ENCODE measurements around the gene STEAP4.
"Not testable (repeated sequence)": the region's sequence is repeated elsewhere in the genome, so short reads cannot be mapped to it uniquely, and the experiment has no call there.

Gene STEAP4

DNA sequence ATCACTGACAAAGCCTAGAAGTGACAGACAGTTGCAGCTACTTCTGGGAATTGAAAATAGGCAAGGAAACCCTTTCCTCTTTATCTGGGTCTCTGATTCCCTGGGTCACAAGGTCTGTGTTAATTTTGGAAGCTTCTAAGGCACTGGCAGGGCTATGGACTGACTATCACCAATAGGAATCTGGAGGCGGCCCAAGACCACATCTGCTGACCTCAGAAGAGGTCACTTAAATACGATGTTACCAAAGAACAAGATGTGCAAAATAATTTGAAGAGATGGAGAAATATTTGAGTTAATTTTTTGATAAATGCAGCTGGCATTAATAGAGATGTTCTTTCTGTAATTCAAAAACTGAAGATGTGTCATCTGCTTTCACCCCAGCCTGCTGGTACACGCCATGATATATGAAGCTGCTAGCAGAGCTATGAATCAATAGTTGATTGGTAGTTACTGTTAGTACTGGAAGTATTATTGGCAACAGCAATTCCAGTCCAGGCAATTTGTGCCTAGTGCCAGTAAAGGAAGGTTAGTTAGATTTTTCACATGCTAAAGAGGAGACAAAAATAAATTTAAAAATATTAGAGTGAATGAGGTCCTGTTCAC, 5.5 kb upstream of the STEAP4 start:
- DNase-seq (ENCODE audit: low spot score) = peak; percentile 23

DNA sequence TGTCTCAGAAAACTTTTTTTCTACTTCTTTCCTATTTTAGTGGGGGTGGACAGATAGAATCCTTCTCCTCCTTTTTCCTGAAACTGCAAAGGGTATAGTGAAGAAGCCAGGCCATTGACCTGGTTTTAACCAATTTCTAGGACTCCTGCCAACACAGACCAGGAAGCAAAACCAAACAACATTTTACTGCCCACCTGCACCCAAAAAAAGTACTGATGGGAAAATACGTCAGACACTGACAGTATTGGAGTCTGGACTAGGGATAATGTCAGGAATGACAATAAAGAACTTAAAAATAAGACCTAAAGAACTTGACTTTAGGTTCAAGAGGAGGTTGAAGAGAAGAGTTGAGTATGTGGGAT, 5.0 kb upstream of the STEAP4 start:
- no peak for DNase-seq (ENCODE audit: low spot score)

DNA sequence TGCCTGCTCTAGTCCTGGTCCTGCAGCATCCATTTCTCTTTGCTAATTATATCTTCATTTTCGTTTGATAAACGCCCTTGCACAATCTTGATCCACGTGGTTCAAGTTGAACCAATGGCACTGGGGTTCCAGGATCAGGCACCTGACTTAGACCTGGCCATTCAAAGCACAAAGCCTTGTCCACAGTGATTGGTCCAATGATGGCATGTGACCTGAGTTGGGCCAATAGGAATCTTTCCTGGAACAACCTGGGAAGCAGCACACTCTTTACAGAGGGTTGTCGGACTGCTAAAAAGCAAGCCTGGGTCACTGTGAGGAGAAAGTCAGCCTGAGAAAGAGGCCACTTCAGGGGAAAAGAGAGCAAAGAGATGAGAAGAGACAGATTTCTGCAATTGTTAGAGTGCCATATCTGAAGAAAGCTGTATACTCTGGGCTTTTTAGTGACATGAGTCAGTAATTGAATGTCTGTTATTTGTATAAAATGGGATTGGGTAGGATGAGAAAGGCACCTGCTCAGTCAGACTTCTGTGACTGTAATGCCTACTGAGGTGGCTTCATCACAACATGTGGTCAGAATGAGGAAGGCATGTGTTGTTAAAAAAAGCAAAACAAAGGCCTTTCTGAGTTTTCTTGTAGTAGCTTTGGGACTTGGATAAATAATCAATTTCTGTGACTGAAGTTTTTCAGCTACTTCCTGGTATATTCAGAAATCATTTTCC, 4.4 kb upstream of the STEAP4 start:
- DNase-seq (ENCODE audit: low spot score) = no peak

DNA sequence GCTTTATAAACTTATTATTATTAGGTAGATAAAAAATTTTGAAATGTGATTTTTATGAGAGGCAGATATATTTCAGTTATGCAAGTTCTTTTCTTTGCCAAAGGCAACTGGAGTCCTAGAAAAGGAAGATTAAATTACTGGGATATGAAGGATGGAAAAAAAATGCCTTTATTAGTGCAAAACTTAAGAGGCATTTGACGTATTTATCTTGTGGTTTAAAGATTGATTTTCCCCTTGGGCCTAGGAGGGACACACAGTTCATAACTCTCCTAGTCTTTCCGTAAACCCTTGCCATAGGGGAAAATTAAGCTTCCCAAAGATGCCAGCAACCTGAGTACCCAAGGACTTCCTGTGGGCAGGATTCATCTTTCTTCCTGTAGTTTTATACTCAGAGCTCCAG, 3.1 kb upstream of the STEAP4 start:
- DNase-seq (ENCODE audit: low spot score) = no peak

DNA sequence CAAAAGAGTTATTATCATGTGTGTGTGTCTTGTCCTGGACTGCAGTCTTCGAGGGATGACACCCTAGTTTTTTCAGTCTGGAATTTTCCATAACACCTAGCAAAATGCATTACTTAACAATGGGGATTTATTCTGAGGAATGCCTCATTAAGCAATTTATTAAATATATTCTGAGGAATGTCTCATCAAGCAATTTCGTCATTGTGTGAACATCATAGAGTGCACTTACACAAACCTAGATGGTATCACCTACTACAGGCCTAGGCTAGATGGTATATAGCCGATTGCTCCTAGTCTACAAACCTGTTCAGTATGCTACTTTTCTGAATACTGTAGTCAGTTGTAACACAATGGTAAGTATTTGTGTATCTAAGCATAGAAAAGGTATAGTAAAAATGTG, 1.1 kb upstream of the STEAP4 start:
- no peak for DNase-seq (ENCODE audit: low spot score)

DNA sequence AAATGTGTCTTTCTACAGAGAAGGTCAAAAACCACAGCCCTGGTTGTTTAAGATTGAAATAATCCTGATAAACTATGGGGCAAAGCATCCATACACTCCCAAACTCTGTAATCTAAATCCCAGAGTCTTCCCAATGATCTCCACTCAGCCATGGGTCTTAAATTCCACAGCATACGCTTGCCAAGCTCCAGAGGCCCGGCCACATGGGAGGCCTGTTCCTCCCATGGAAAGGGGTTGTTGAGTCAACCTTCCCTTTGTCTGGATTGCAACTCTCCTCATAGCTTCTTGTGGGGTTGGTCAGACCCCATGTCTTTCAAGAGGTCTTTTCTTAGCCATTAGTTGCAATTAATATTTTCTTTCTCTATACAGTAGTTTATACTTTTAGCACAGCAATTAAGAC, 718 bp upstream of the STEAP4 start:
- no peak for DNase-seq (ENCODE audit: low spot score)

DNA sequence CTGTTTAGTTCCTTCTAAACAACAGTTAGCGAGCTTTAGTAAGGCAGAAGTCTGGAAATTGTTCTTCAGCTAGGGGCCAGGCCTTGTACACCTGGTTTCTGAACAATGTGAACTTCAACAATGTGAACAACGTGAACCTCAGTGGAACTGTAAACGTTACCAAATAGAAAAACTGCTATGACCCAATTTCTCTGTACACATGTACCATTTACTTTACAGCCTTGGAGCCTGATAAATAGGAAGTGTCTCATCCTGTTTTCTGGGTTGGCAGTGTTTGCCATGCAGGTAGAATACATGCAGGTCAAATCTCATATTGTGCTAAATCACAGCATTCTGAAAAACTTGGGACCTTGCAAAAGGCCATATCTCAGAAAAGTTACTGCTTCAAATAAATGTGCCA, 1.6 kb downstream of the STEAP4 start:
- no peak for DNase-seq (ENCODE audit: low spot score)

DNA sequence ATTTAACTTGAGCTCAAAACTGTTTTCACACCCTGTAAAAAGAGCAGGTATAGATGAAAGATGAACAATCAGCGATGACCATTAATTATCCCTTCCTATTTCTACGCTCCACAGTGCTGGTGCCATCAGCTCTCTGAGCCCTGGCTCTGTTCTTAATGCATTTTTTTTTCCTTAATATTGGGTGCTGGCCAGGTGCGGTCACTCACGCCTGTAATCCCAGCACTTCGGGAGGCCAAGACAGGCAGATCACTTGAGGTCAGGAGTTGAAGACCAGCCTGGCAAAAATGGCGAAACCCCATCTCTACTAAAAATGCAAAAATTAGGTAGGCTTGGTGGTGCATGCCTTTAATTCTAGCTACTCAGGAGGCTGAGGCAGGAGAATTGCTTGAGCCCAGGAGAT, 4.2 kb downstream of the STEAP4 start:
- DNase-seq (ENCODE audit: low spot score) = no peak

DNA sequence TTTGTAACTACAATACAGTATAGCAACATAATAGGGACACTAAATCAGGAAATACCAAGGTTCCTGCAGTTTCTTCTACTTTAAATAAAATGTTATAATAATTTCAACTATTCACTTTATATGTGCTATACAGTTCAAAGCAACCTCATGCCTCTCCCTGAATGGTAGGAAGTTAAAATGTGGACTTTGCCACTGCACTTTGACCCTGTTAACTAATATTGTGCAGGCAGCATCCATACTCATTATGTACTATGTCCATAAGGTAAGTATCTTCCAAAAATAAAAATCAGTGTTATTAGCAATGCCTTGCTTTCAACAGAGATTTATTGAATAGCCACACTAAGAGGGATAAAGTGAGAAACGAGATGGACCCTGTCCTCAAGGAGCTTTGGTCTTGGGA, 4.8 kb downstream of the STEAP4 start:
- no peak for DNase-seq (ENCODE audit: low spot score)

DNA sequence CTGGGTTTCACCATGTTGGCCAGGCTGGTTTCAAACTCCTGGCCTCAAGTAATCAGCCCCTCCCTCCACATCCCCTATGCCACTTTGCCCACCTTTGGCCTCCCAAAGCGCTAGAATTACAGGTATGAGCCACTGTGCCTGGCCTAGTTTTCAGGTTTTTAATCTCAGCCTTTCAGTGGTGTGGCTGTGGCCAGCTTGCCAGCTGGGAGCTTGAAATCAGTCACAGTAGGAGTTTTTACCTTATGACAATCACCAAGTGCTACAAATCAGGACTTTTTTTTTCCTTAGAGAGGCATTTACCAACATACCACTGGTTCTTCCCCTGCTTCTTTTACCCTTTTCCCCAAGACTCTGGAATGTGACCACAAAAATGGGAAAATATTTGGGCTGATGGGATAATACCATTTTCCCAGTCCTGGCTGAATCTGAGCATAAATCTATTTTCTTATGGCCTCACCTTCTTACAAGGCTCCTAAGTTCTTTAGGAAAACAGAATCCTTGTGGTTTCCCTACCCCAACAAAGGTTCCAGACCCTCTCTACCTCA, 6.2 kb downstream of the STEAP4 start:
- no peak for DNase-seq (ENCODE audit: low spot score)

DNA sequence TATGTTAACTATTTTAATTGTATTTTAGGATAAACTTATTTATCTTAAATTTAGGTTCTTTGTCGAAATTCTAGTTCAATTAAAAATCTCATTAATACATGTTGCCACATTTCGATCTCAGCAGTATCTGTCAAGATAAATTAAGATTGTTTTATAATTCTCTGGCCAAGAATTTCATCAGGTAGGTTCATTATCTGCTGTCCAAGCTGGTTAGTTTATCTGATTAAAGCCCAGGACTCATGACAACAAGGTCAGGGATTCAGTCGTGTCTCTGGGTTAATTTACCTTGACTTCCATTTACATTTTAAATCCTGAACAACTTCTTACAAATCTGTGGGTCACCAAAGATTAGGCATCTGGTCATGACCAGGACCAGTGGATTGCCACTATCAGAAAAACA, 7.6 kb downstream of the STEAP4 start:
- no peak for DNase-seq (ENCODE audit: low spot score)

DNA sequence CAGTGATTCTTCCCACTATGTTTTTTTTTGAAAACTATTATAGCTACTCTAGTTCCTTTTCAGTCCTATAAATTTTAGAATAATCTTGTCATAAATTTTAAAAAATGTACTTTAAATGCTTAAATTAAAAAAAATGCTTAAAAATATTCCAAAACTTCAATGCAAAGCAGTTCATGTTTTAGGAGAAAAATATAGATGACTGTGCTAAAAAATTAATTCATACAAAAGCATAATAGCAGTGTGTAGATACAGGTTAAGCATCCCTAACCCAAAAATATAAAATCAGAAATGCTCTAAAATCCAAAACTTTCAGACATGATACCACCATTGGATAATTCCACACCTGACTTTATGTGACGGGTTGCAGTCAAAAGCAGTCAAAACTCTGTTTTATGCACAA, 12.8 kb downstream of the STEAP4 start:
- DNase-seq (ENCODE audit: low spot score) = no peak

DNA sequence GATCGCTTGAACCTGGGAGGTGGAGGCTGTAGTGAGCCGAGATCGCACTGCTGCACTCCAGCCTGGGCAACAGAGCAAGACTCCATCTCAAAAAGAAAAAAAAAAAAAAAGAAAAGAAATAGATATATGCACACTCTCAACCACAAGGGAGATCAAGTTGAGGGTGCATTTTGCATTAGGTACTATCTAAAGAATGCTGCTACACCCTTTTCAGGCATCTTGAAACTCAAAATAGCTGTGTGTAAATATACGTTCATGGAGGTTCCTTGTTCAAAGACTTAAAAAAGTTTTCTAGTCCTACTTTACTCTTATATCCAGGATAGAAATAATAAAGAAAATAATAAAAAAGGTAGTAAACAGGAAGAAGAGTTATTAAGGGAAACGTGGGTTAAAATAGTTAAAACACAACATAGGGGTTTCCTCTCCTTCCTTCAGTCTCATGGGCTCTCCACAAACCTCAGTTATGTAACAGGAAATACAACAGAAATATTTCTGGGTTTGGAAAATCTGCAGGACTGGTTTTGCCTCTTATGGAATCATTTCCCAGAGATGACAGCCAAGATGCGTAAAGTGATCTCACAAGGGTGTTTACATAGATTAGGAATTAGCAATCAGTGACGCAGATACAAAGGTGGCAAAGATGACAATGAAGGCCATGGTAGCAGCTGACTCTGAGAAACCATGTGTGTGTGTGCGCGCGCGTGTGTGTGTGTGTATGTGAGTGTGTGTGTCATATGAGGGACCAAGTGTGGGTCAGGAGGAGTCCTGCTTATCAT, 15.1 kb downstream of the STEAP4 start:
- DNase-seq (ENCODE audit: low spot score) = no peak

DNA sequence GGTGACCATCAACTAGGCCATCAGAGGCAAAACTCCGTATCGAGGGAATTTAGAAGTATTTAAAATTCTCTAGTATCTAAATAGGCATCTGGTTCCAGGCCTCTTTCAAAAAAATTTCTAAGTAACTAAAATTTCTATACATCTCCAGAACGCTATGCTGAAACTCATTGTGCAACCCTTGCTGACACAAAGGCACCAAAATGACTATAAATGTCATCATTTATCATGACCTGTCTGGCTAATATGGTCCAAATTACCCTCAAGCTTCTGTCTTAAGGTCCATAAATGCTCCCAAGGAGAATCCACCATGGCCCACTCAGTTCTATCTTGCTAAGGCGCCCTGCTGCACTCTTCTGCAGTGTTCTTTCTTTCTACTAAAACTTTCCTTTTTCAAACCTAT, 16.2 kb downstream of the STEAP4 start:
- DNase-seq (ENCODE audit: low spot score) = no peak

DNA sequence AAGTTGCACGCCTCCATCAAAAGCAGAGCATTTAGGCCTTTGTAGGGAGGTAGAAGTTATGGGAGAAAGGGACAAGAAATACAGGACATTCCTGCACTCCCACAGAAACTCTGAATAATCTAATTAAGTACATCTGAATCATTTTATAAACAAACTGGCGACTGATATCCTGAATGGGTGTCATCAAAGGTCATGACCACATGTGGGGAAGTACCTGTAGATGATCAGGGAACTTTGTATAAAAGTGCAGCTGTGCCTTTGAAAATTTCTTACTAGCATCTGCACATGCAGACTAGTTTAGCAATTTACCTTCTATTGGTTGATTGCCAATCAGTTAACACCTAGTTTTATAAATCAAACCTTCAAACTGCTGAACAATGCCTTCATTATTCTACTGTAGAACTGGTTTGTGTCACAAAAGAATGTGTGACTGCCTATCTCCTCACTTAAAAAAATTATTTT, 17.1 kb downstream of the STEAP4 start:
- DNase-seq (ENCODE audit: low spot score) = no peak

DNA sequence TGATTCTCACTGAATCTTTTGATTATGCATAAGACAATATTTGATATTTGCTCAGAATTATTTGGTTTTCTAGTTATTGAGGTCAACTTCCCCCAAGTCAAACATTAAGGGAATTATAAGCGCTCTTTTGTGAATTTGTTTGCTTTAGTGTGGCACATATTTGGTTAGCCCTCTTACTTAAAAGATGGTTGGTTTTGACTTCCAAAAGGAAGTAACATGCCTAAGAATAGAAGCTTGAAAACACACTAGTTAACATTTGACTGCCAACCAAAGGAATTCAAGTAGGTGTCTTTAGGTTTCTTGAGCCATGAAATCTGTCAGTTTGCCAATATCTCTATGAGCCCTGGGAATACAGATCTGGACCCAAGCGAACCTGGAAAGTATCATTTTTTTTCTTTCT, 24.9 kb downstream of the STEAP4 start:
- DNase-seq (ENCODE audit: low spot score) = no peak

DNA sequence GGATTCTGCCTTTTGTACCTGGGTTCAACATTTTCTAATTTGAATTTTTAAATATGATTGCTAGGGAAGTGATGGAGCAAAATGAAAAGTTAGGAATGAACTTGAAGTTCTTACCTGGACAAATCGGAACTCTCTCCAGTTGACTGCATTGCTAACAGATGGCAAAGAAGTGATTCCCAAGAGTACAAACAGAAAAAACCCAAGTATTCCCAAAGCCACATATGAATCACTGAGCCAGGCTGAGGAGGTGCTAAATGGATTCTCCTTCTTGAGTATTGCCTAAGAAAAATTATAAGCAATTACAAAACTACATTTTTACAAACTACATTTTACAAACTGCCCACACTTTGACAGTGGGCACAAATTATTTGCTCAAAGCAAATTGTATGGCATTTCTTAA, 25.9 kb downstream of the STEAP4 start:
- no peak for DNase-seq (ENCODE audit: low spot score)

DNA sequence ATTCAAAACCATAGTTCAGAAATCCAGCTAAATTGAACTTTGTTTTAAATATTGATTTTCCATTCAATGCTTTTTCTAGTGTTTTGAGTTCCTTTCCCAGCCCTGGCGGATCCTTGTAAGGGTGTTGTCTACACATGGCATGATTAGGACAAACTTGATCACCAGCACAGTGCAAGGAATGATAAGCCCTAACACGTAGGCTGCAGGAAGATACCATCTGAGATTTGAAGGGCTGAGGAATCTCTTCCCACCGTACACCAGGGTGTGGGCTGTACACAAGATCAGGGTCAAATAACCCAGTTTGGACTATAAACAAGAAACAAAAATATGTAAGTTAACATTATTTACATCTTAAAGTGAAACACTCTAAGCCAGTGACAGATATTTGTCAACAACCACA, 27.4 kb downstream of the STEAP4 start:
- DNase-seq (ENCODE audit: low spot score) = no peak

DNA sequence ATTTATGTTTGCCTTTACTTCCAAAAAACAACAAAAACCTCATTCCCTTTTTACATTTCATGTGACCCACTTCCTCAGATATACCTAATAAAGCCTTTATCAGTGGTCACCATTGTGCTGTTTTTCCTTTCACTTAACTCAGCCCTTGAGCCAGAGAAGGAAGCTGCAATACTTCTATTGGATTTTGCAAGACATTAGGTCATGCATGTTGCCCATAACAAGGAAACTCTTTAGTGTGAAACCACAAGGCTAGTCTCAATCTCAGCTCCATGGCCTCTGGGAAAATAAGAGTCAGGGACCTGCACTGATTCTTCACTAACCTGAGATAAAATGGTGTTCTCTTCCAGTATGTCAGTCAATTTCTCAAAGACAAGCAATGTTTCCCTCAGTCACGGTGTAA, 27.8 kb downstream of the STEAP4 start:
- DNase-seq (ENCODE audit: low spot score) = no peak

DNA sequence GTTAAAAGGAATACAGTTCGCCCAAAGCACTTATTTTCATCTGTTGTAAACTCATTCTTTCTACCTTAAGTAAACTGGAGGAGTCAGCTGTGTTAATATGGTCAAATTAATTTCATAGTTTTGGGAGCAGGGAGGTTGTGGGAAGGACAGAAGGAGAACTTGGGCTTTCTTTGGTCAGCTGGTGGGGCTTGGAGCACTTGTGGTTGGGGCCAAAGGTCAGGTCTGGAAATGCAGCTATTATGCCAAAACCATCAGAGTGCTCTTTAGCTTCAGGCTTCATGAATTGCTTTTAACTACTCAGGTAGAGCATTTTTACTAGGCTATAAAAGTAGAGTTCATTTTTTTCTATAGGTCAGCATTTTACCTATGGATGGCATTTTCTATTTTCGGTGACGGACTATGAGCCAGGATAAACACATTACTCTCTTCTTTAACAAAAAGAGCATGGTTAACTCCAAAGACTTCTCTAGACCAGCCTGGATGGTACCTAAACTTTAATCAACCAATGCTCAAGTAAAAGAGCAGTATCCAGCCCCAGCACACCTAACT, 30.0 kb downstream of the STEAP4 start:
- DNase-seq (ENCODE audit: low spot score) = no peak

DNA sequence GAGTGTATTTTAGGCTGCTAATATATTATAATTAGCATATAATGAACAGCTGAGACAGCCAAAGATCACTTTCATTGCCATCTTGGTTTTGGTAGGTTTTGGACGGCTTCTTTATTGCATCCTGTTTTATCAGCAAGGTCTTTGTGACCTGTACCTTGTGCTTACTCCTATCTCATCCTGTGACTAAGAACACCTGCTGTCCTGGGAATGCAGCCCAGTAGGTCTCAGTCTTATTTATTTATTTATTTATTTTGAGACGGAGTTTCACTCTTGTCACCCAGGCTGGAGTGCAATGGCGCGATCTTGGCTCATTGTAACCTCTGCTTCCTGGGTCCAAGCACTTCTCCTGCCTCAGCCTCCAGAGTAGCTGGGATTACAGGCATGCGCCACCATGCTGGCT, 31.8 kb downstream of the STEAP4 start:
- DNase-seq (ENCODE audit: low spot score) = not testable (repeated sequence)

DNA sequence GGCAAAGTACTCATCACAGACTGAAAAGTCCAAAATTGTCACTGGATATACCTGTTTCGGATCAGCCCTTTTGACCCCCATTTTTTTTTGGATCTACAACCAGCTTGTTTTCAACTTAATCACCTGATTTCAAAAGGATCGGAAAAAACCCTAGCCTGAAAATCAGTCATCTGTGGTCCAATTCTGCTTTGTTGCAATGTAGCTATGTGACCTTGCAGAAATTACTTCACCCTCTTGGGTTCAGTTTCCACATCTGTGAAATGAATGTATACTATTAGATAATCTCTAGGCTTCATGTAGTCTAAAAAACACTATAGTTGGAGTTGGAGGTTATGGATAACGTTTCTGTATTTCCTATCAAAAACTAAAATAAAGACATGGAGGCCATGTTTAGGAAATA, 37.1 kb downstream of the STEAP4 start:
- DNase-seq (ENCODE audit: low spot score) = no peak

DNA sequence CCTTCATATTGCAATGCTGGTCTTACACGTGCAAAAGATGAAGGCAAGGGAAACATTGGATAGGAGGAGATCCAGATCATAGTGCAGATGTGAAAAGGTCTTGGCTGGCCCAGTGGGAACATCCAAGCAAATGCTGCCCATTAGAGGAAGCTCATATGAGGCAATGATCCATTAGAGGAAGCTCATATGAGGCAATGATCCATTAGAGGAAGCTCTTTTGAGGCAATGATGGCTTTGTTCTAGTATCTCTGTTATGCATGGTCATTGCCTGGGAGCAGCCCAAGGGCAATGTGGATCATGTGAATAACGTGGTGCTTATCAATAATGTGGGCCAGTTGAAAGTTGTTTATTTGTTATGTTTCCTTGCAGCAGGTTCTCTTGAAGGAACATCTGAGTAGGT, 37.8 kb downstream of the STEAP4 start:
- DNase-seq (ENCODE audit: low spot score) = no peak

All from AG20443 (cell line).